GM18873 (cell line): ENCODE data around the gene ADCY9.
"Not testable (repeated sequence)": the region's sequence is repeated elsewhere in the genome, so short reads cannot be mapped to it uniquely, and the experiment has no call there.

ENCODE experiments used
- ATAC-seq: cut with Tn5 transposase; IDR thresholded peaks from one replicate; pipeline ENCODE4 v1.9.1; 2021; ENCODE audit warnings: mild to moderate bottlenecking, moderate library complexity, moderate number of reproducible peaks; ENCODE audit not compliant: unreplicated experiment, low FRiP score

ADCY9 gene

DNA sequence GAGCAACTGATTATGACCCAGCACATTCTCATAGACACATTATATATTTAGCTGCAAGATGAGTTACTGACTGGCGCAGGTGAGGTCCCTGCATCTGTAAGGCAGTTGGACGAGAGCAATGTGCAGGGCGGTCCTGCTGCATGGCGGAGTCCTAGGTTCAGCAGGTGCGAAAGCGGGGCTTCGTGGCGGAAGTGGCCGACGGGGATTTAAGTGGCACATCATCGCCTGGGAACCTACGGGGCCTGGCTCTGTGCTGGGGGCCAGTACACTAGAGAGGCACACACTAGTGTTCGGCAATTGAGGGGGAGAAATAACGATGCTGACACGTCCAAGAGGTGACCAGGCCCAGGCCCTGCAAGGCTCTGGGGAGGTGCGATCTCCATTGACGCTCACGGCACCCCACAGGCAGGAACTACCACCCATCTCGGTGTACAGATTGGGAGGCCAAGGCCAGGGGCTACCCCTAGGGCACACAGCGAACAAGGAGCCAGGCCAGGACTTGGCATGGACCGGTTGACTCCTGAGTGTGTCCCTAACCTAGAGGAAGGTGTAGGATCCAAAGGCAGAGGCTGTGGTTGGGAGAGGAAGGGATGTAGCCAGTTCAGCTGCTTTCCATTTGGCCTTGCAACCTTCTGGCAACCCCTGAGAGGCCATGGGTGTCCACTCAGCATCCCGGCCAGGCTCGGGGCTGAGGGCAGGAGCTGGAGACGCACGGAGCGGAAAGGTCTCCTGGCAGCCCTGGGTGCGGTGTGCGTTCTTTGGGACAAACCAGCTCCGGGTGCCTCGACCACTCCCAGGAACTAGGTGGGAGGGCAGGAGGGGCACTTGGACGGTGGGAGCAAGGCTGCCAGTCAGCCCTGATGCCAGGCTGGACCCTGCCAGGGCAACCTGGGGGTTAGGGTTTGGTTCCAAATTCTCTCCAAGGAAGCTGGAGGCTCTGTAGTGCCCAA, 131.9 kb downstream of the ADCY9 start:
- no peak for ATAC-seq

DNA sequence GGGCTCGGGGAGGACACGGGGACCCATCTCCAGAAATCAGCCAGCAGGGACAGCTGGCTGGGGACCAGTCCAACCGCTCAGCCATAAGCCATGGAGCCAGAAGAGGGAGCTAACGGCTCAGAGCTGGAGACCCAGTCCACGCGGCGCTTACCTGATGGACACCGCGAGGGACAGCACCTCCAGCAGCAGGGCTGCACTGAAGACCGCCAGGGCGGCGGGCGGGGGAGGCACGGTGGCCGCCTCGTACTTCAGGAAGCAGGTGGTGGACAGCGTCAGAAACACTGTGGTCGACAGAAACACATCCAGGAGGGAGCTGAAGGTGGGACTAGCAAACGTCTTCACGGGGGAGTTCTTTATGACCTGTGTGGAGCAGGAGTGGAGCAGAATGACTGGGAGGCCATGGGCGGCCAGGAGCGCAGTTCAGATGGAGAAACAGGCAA, 133.1 kb downstream of the ADCY9 start:
- no peak for ATAC-seq

DNA sequence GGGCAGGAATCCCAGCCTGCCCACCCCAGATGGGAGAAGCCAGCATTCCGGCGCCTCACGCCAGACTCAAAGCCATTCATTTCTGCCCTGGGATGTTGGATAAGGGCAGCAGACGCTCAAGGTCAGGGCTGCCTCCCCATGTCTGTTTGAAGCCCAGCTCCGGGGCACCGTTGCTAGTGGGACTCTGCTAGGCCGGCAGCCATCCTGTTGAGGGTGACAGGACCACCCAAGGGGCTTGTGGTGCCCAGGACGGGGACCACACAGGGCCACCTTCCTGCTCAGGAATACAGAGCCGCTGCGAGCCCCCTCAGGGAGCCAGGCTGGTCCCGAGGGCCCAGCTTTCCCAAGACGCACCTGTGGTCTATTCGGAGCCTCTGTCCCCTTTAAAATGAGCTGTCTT, 134.0 kb downstream of the ADCY9 start:
- ATAC-seq = no peak

DNA sequence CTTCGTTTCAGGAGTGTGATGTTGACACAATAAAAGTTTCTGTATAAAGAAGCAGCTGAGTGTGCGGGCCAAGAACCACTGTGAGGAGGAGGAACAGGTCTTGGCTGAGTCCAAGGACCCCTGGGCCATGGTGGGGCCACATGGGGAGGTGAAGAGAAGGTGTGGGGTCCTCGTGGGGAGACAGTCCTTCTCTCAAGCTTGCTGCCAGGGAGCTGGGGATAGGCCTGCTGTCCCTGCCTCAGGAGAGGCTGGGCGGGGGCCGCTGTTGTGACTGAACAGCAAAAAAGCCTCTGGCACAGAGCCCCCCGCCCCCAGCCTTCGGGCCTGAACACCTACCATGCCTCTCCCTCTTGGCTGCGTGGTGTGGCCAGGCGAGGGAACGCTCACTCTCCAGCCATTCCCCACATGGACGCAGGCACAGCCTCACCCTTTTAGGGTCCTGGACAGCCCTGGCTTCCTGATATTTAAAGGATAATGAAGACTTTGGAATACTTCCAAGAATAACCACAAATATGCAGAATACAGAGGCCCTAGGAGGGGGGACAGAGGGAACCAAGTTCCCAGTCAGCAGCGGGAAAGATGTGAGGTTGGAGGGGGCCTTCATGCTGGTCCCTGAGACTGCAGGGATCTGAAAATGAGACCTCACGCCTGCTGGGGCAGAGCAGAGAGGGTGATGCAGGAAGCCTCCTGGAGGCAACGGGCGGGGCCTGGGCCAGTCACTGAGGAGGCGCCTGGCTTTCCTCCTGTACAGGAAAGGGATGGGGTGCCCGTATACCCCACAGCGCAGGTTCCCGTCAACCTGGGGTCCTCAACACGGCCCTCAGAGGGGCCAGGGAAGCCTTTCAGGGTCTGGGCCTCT, 135.8 kb downstream of the ADCY9 start:
- no peak for ATAC-seq

DNA sequence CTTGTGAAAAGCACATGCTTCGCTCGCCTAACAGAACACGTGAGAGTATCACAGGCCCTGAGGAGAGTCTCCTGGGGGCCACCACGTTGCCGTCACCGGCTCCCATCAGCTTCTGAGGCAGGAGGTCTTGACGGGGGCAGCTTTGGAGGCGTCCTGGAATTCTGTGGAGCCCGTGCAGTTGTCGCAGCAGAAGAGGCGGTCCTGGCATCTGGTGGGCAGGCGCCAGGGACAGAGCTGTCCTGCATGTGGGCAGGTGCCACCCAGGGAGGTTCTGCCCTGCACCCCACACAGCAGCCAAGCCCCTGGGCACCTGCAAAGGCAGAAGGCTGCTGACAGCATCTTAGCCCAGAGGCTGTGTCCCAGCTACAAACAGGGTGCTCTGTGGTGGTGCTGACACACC, 136.7 kb downstream of the ADCY9 start:
- ATAC-seq = no peak

DNA sequence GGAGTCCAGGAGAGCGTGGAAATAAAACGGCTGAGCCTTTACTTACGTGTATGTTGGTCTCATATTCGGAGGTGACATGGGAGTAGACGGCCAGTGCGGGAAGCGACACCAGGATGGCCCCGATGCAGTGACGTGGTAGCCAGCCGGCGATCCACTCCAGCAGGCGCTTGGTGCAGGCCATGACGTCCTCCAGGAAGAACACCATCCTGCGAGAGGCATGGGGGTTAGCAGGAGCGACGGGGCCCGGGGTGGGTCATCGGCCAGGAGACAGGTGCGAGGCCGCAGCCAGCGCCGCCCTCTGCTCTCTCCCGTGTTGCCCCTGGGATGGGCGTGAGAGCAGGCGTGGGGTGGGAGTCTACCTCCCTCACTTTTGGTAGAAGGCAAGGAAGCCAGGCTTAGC, 137.2 kb downstream of the ADCY9 start:
- ATAC-seq = no peak

DNA sequence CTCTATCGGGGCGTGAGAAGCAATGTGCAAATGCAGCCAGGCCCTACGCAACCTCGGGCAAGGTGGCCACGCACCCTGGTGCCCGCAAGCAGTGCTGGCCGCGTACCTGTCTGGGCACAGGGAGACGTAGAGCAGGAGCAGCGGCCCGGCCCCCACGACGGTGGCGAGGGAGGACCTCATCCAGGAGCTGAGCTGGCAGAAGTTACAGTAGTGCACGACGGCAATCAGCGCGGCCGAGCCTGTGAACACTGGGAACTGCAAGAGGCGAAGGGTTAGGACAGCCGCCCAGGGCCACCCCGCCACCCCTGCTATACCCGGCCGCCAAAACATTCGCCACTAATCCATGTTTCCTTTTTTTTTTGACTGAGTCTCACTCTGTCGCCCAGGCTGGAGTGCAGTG, 138.9 kb downstream of the ADCY9 start:
- no peak for ATAC-seq

DNA sequence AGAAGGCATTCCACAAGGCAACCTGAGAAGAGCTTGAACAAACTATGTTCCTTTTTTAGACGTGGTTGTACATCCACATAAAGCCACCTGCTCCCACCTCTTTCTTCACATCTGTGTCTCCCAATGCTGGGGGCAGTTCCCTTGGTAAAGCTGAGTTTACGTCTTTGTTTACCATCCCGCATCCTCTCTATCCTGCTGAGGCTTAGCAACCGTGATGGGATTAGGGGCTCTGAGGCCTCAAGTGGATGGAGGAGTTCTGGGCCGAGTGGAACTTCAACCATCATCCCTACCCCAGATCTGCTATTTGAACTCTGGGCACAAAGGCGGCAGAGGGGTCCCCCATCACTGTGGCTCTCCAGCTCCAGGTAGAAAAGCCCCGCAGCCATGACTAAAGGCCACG, 141.5 kb downstream of the ADCY9 start:
- no peak for ATAC-seq

DNA sequence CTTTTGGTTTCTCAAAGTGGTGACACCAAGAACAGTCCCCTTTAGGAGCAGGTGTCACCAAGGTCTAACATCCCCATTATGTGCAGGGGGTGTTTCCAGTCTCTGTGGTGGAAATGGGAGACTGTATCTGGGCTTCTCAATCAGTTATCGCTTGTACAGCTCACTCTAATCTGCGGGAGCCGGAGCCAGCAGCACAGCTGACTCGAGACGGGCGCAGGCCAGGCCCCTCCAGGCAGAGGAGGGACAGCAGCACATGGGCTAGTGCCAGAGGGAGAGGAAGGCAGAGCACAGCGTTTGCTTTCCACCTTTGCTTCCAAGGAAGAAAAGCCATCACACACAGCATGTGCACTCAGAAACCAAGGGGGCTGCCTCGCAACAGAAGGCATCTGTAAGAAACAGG, 144.5 kb downstream of the ADCY9 start:
- no peak for ATAC-seq

DNA sequence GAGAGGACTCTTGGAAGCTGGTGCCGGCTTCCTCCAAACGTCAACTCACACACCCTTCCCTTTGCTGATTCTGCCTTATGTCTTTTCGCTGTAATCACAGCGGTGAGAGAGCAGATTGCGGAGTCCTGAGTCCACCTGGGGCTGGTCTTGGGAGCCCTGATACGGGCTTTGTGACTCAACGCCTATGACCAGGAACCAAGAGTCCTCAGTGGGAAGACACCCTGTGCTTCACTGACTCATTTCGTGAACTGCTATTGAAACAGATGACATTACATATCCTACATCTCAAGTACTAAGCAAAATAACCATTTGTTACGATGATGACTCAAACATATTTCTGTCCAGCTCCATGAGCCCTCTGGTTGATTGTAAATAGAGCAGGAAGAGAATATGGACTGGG, 145.0 kb downstream of the ADCY9 start:
- no peak for ATAC-seq

DNA sequence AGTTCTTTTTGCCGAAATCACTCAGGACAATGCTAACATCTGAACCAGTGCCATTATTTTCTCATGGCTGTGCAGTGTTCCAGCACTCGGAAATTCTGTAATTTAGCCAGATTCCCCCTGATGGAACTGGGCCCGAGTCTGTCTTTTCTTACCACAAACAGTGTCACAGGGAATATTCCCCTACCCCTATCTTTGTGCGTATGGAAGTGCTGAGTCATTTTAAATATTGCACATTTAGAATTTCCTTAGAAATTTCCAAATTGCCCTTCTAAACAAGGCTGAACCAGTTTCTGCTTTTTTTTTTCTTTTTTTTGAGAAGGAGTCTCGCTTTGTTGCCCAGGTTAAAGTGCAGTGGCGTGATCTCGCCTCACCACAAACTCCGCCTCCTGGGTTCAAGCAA, 147.7 kb downstream of the ADCY9 start:
- no peak for ATAC-seq

DNA sequence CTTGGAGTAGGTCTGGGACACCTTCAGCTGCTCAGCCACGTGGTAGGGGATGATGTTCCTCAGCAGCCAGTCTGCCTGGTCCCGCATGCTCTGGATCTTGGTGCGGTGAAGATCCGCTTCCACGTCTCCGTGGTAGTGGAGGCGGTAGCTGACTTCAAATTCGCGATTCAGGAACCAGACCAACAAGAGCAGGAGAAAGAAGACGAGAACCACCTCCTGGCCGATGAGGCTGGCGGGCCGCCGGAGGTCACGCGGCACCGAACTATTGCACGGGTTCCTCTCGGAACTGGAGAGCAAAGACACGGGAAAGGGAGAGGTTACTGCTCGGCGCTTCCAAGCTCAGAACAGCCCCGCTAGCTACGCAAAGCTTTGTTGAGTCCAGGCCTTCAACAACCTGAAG, 149.6 kb downstream of the ADCY9 start:
- no peak for ATAC-seq

DNA sequence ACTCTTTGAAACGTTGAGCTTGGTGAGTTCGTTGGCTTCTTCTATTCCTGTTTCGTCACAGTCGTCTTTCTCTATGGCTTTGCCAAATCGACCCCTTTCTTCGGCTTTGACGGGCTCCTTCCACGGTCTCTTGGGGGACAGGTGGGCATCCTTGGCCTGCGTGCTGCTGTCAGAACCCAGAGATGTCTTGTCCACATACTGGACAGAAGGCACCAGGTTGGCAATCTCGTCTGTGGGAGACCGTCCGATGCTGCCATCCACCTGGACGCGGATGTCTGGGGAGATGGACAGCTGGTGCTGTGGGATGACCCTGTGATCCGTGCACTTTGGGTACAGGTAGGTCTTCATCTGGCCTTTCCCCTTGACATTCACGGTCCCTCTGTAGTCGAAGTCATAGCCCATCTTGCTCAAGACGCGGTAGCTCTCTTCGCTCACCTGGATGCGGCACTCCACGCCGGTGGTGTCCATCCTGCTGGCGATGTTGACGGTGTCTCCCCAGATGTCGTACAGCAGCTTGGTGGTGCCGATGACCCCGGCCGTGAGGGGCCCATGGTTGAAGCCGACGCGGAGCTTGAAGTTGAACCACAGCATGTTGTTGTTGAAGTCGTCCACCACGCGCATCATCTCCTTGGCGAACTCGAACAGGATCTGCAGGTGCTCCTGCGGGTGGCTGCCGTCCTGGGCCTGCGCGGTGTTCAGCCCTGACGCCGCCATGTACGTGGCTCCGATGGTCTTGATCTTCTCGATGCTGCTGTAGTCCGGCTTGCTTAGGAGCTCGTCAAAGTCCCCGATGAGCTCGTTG, 150.3 kb downstream of the ADCY9 start:
- no peak for ATAC-seq

DNA sequence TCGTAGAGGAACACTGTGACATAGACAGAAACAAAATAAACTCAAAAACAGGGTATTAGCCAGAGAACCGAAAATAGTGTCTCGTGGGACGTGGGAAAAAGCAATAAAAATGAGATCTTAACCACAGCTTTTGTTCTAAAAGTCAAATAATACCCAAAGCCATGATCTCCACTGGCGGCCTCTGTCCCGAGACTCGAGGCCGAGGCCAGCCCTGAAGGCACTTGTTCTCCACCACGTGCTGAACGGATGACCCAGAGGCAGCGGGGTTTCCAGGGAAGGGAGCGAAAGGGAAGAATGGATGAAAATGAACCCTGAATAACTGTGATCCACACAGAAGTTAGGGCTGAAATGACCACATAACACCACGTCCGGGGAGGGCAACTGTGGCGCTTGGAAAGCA, 150.9 kb downstream of the ADCY9 start:
- no peak for ATAC-seq

DNA sequence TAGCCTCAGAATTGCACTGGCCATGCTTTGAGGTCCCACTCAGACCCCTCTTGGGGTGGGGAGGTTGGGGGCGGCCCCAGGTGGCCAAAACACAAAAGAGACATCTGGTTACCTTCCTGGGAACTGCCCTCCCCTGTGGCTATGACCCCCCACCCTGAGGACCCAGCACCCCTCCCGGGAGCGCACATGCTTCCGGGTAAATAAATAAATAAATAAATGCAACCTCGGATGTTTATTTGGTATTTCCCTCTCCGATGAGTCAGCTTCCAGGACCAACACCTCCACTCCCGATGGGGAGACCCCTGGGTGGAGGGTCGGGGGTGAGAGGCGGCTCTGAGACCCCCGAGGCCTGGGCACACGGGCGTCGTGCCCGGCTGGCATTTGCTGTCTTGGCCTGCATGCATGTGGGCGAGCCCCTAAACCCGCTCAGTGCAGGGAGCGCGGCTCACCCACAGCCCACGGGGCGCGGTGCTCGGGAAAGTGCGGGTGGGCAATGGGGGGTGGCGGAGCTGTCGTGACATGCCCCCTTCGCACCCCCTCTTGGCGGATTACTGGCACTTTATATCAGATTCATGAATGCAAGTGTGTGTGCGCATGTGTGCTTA, 151.5 kb downstream of the ADCY9 start:
- ATAC-seq = no peak

DNA sequence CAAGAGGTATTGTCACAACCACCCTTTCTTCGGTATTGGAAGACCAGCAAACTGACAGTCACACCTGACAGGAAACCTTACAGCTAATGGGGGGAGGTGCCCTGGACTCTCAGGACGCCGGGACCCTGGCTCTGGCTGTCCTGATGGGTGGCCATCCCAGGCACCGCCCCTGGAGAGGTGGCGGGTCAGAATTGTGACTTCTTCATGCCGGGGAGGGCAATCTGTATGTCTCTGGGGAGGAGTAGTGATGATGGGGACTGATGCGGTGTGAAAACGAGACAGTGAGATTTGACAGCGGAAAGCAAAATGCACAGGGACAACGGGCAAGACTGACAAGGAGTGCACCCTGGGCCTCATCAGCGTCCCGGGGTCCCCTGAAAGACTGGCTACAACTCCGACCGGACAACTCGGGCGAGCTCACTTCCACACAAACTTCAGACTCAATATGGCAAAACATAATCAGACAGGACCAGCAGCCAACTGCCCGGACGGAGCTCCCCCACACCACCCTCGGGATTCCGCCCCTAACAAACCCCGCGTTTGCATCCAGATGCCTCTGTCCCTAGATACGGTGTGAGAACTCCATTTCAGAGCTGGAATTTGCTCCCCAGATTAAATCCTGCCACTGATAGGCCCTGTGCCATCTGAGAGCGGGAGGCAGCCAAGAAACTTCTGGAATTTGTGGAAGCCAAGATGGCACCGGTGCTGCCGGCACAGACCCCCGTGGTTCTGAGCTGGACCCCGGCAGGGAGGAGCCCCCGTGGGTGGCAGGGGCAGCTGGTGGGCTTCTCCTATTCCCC, 152.2 kb downstream of the ADCY9 start:
- ATAC-seq = no peak

DNA sequence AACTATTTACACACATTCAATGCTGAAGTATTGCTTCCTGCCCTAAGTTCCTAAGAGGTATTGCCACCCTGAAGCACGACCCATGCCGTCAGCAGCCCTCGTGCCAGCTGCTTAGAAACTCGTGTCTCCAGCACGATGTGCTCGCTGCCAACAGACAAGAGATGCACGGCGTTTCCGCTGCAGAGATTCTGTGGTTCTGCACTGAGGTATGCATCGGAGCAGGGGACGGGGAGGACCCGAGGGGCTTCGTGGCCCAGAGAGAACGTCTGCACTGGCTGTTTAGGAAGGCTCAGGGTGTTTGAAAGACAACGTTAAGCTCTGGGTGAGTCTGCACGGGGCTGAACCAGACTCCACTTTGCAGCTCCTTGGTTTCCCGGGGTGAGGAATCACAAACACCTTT, 153.0 kb downstream of the ADCY9 start:
- ATAC-seq = no peak

DNA sequence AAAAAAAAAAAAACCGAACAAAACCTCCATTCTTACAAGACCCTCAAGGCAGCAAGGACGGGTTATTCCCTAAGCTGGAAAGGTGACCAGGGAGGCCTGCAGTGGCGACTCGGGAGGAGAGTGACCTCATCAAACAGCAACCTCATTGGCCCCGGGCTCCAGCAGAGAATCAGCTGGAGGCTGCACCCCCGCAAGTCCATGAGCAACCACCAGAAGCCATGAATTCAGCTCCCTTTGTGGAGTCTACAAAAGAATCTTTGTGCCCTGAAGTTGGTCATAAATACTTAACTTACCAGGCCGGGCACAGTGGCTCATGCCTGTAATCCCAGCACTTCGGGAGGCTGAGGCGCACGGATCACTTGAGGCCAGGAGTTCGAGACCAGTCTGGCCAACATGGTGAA, 154.8 kb downstream of the ADCY9 start:
- no peak for ATAC-seq

DNA sequence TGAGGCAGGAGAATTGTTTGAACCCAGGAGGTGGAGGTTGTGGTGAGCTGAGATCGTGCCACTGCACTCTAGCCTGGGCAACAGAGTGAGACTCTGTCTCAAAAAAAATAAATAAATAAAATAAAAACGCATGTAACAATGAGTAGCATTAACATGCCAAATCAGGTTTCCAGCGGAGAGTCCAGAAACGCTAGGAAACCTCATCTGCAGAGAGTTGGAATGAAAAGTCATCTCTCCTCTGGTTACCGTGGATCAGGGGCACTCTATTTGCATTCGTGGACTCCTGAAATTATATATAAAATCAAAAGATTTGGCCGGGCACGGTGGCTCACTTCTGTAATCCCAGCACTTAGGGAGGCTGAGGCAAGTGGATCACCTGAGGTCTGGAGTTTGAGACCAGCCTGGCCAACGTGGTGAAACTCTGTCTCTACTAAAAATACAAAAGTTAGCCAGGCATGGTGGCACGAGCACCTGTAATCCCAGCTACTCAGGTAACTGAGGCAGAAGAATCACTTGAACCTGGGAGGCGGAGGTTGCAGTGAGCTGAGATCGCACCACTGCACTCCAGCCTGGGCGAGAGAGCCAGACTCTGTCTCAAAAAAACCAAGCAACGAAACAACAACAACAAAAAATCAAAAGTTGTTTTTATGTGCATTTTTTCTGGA, 156.2 kb downstream of the ADCY9 start:
- ATAC-seq = not testable (repeated sequence)
